ENCODE results near the gene CACNA1F. TPM values are rescaled to one million over a fixed set of nuclear protein-coding genes. Genes with fewer than 3 reads are reported as not detected.

CACNA1F gene
- total RNA-seq, 1 experiment from 2014 or later, result not detected

GRCh38 chrX:49189606-49190005 lies 43.5 kb downstream of the CACNA1F start:
- CTCF ChIA-PET, result no interaction called here
- ATAC-seq, result no peak
- in situ Hi-C loops (cut with HindIII; ENCODE audit: low pct_unique_long_range_greater_than_20kb, low sequenced_read_pairs) (no loop called here), intact Hi-C loops (cut with micrococcal nuclease; ENCODE audit: unreplicated experiment) (loop anchor here (5.0 kb wide), 1 partner anchor 88 kb away; no protein-coding TSS in a partner anchor)
- DNase-seq (ENCODE audit: low read depth, low spot score), result no peak
- Histone ChIP-seq H3K27me3 (ENCODE audit: control insufficient read depth, insufficient read depth, low read length) (no peaks in the 10 kb centered on the region), H3K4me3 (ENCODE audit: low read depth in 2 of 2, low read length in 2 of 2) (peak overlapping the region; percentile 48 to 63), H3K4me1 (ENCODE audit: control insufficient read depth, insufficient read depth, low read length) (peaks cover 21% of the 10 kb centered on the region), H3K27ac (ENCODE audit: low read length) (peak overlapping the region; percentile 84), H3K9me3 (ENCODE audit: control insufficient read depth, insufficient read depth, low read depth, low read length) (no peaks in the 10 kb centered on the region), H3K36me3 (ENCODE audit: control insufficient read depth, insufficient read depth, low read length) (no peaks in the 10 kb centered on the region)
- POLR2A ChIA-PET, result interaction anchor here (0.5 to 0.6 kb wide), 2 partner anchors 18 to 64 kb away, joined by 4 to 5 read pairs; partner anchors contain the start of gene PLP2
- TF ChIP-seq SIN3A (IDR thresholded peaks at IDR 0.05; ENCODE audit: borderline replicate concordance, insufficient read depth, low read depth, low read length), result no peak
- TF ChIP-seq POLR2AphosphoS5 (IDR thresholded peaks at IDR 0.05; ENCODE audit: low read depth, low read length), result no peak
- no peak for TF ChIP-seq REST (IDR thresholded peaks at IDR 0.05; ENCODE audit: insufficient read depth in 1 of 2, low read depth in 2 of 2, low read length in 1 of 2)
- no peak for TF ChIP-seq TCF7L2 (IDR thresholded peaks at IDR 0.05; ENCODE audit: low read depth, low read length)
- no peak for TF ChIP-seq CTCF (IDR thresholded peaks at IDR 0.05)
- TSS peak; percentile 74 for BruUV-seq (replicated peaks)

- Histone ChIP-seq H3K27ac (ENCODE audit: low read length) (peak overlapping the region; percentile 94), H3K27me3 (ENCODE audit: control insufficient read depth, insufficient read depth, low read length) (no peaks in the 10 kb centered on the region), H3K9me3 (ENCODE audit: control insufficient read depth, insufficient read depth, low read depth, low read length) (no peaks in the 10 kb centered on the region), H3K4me3 (ENCODE audit: low read depth in 2 of 2, low read length in 2 of 2) (no peak overlapping the region), H3K36me3 (ENCODE audit: control insufficient read depth, insufficient read depth, low read length) (no peaks in the 10 kb centered on the region), H3K4me1 (ENCODE audit: control insufficient read depth, insufficient read depth, low read length) (peaks cover 21% of the 10 kb centered on the region)
- ChIA-PET CTCF (no interaction called here), POLR2A (no interaction called here)
- DNase-seq (ENCODE audit: low read depth, low spot score) (no peak), ATAC-seq (no peak)
- intact Hi-C loops (cut with micrococcal nuclease; ENCODE audit: unreplicated experiment) (no loop called here), in situ Hi-C loops (cut with HindIII; ENCODE audit: low pct_unique_long_range_greater_than_20kb, low sequenced_read_pairs) (no loop called here)
- no peak for TF ChIP-seq REST (IDR thresholded peaks at IDR 0.05; ENCODE audit: insufficient read depth in 1 of 2, low read depth in 2 of 2, low read length in 1 of 2)
- TF ChIP-seq POLR2AphosphoS5 (IDR thresholded peaks at IDR 0.05; ENCODE audit: low read depth, low read length), result no peak
- TF ChIP-seq CTCF (IDR thresholded peaks at IDR 0.05), result no peak
- TF ChIP-seq TCF7L2 (IDR thresholded peaks at IDR 0.05; ENCODE audit: low read depth, low read length), result no peak
- no peak for TF ChIP-seq SIN3A (IDR thresholded peaks at IDR 0.05; ENCODE audit: borderline replicate concordance, insufficient read depth, low read depth, low read length)
- BruUV-seq (replicated peaks), result no TSS peak
Measured at GRCh38 chrX:49188468-49189076, 44.6 kb downstream of the CACNA1F start.
